Activated CD4-positive, alpha-beta T cell treated with anti-CD3 and anti-CD28 coated beads for 1 hour (primary cell): Measurements from ENCODE around the gene ITSN2.
"Not testable (repeated sequence)": the region's sequence is repeated elsewhere in the genome, so short reads cannot be mapped to it uniquely, and the experiment has no call there.

Experiments
- DNase-seq: peaks from one replicate; pipeline ENCODE4 v3.0.0-alpha.2; 2020

ITSN2 gene

GRCh38 chr2:24360050-24360962 lies at the start of gene ITSN2:
Gene ITSN2, minus strand, starts transcription at chr2:24360536. Its CDS starts 32,454 bp downstream, at chr2:24328082.
- DNase-seq: peak; percentile 68

GRCh38 chr2:24409171-24409570 lies 48.8 kb upstream of the ITSN2 start:
- DNase-seq: no peak

GRCh38 chr2:24408704-24409103 lies 48.4 kb upstream of the ITSN2 start:
- not testable (repeated sequence) for DNase-seq

- no peak for DNase-seq
These were observed 44.2 kb upstream of the ITSN2 start for GRCh38 chr2:24404491-24404921.

GRCh38 chr2:24403832-24404212 lies 43.5 kb upstream of the ITSN2 start:
- no peak for DNase-seq

GRCh38 chr2:24403168-24403831 lies 43.0 kb upstream of the ITSN2 start:
- DNase-seq: no peak

- DNase-seq: no peak
These were observed 42.1 kb upstream of the ITSN2 start for GRCh38 chr2:24402242-24403097.

GRCh38 chr2:24400207-24400907 lies 40.0 kb upstream of the ITSN2 start:
- no peak for DNase-seq

GRCh38 chr2:24399434-24400206 lies 39.3 kb upstream of the ITSN2 start:
- DNase-seq: no peak

- no peak for DNase-seq
These were observed 34.7 kb upstream of the ITSN2 start for GRCh38 chr2:24394998-24395397.

- no peak for DNase-seq
These were observed 32.3 kb upstream of the ITSN2 start for GRCh38 chr2:24392542-24393059.

- DNase-seq: no peak
These were observed 25.0 kb upstream of the ITSN2 start for GRCh38 chr2:24385366-24385765.

- DNase-seq: peak; percentile 22
These were observed 22.2 kb upstream of the ITSN2 start for GRCh38 chr2:24382363-24383073.

- DNase-seq: no peak
These were observed 20.5 kb upstream of the ITSN2 start for GRCh38 chr2:24380820-24381219.

GRCh38 chr2:24375349-24376087 lies 15.2 kb upstream of the ITSN2 start:
- DNase-seq: no peak

GRCh38 chr2:24374301-24374700 lies 14.0 kb upstream of the ITSN2 start:
- no peak for DNase-seq

GRCh38 chr2:24372033-24372432 lies 11.7 kb upstream of the ITSN2 start:
- DNase-seq: no peak

- no peak for DNase-seq
These were observed 5.5 kb upstream of the ITSN2 start for GRCh38 chr2:24365826-24366225.

- DNase-seq: no peak
These were observed 4.7 kb upstream of the ITSN2 start for GRCh38 chr2:24365051-24365450.

- no peak for DNase-seq
These were observed 3.0 kb upstream of the ITSN2 start for GRCh38 chr2:24363301-24363700.
